Left kidney (tissue), 1 donor: ENCODE data around the gene SERPINA12. TPM values are rescaled to one million over a fixed set of nuclear protein-coding genes. Genes with fewer than 3 reads are reported as not detected.

ENCODE experiments used
- polyA plus RNA-seq: library from polyadenylated mRNA; unstranded; fragments of 120-200 nt; gene quantifications from one replicate; pipeline ENCODE4 v1.2.1, GENCODE V29; 2013; ENCODE audit not compliant: insufficient read length

Gene SERPINA12
- polyA plus RNA-seq, 1 donor, result 0.91 TPM

Other genes with a start within 250 kb of the SERPINA12 start
- gene SERPINA10, start 216.2 kb downstream of the SERPINA12 start, polyA plus RNA-seq, result 0.23 TPM
- 7.5 TPM for gene SERPINA6, start 186.1 kb downstream of the SERPINA12 start, polyA plus RNA-seq
- gene SERPINA2, start 142.8 kb downstream of the SERPINA12 start, polyA plus RNA-seq, result not detected
- gene SERPINA1, start 120.9 kb downstream of the SERPINA12 start, polyA plus RNA-seq, result 92.0 TPM
- gene SERPINA11, start 56.7 kb downstream of the SERPINA12 start, polyA plus RNA-seq, result not detected
- not detected for gene SERPINA9, start 33.3 kb downstream of the SERPINA12 start, polyA plus RNA-seq
- gene SERPINA4, start 52.0 kb upstream of the SERPINA12 start, polyA plus RNA-seq, result 1.2 TPM
- 13.5 TPM for gene SERPINA5, start 72.0 kb upstream of the SERPINA12 start, polyA plus RNA-seq
- 0.33 TPM for gene SERPINA3, start 102.9 kb upstream of the SERPINA12 start, polyA plus RNA-seq